ENCODE data around the gene CSNK1E. TPM values are rescaled to one million over a fixed set of nuclear protein-coding genes. Genes with fewer than 3 reads are reported as not detected.

Gene CSNK1E
- total RNA-seq, 4 donors from 2014 or later: 67.9 to 102 (median 91.7) TPM

GRCh38 chr22:38327805-38328204 lies 10.6 kb upstream of the CSNK1E start:
- no peak for TF ChIP-seq POLR2AphosphoS5 (IDR thresholded peaks at IDR 0.05)
- TF ChIP-seq POLR2A (IDR thresholded peaks at IDR 0.05; ENCODE audit: low read depth): no peak
- no peak for TF ChIP-seq CTCF (IDR thresholded peaks at IDR 0.05)
- no peak for TF ChIP-seq EP300 (IDR thresholded peaks at IDR 0.05)
- Histone ChIP-seq H3K9me3 (no peaks in the 10 kb centered on the region), H3K36me3 (no peaks in the 10 kb centered on the region), H3K4me3 (no peak overlapping the region), H3K27ac (replicated peaks in 1 of 4) (no peak overlapping the region), H3K27me3 (peaks cover 0 to 15% (median 0%) of the 10 kb centered on the region in 4 donors), H3K4me1 (no peaks in the 10 kb centered on the region)
- 89% methylated on average over 16 of the region's 16 CpGs for WGBS
- DNase-seq (ENCODE audit: extremely low spot score): no peak
- intact Hi-C loops (cut with DNase I): no loop called here

- no peaks in the 10 kb centered on the region for H3K4me1 ChIP-seq
- H3K27ac ChIP-seq (replicated peaks in 1 of 4): no peak overlapping the region
- H3K36me3 ChIP-seq: no peaks in the 10 kb centered on the region
- no peak overlapping the region for H3K4me3 ChIP-seq
- 94% methylated on average over 7 of the region's 7 CpGs for WGBS
- H3K9me3 ChIP-seq: no peaks in the 10 kb centered on the region
- DNase-seq (ENCODE audit: extremely low spot score): no peak
- TF ChIP-seq POLR2A (IDR thresholded peaks at IDR 0.05; ENCODE audit: low read depth): no peak
- no peak for TF ChIP-seq EP300 (IDR thresholded peaks at IDR 0.05)
- TF ChIP-seq CTCF (IDR thresholded peaks at IDR 0.05): no peak
- TF ChIP-seq POLR2AphosphoS5 (IDR thresholded peaks at IDR 0.05): no peak
- peaks cover 0 to 15% (median 0%) of the 10 kb centered on the region in 4 donors for H3K27me3 ChIP-seq
- intact Hi-C loops (cut with DNase I): no loop called here
Observed at GRCh38 chr22:38327396-38327795, 10.2 kb upstream of the CSNK1E start.

- intact Hi-C loops (cut with DNase I): no loop called here
- DNase-seq (ENCODE audit: extremely low spot score): no peak
- Histone ChIP-seq H3K36me3 (no peaks in the 10 kb centered on the region), H3K27me3 (peaks cover 0 to 9% (median 0%) of the 10 kb centered on the region in 4 donors), H3K4me3 (no peak overlapping the region), H3K27ac (replicated peaks in 1 of 4) (no peak overlapping the region), H3K9me3 (no peaks in the 10 kb centered on the region), H3K4me1 (no peaks in the 10 kb centered on the region)
- 78% methylated on average over 2 of the region's 6 CpGs for WGBS
- TF ChIP-seq POLR2AphosphoS5 (IDR thresholded peaks at IDR 0.05) (no peak), EP300 (IDR thresholded peaks at IDR 0.05) (no peak), CTCF (IDR thresholded peaks at IDR 0.05) (no peak), POLR2A (IDR thresholded peaks at IDR 0.05; ENCODE audit: low read depth) (no peak)
Observed at GRCh38 chr22:38325587-38325986, 8.4 kb upstream of the CSNK1E start.

DNA sequence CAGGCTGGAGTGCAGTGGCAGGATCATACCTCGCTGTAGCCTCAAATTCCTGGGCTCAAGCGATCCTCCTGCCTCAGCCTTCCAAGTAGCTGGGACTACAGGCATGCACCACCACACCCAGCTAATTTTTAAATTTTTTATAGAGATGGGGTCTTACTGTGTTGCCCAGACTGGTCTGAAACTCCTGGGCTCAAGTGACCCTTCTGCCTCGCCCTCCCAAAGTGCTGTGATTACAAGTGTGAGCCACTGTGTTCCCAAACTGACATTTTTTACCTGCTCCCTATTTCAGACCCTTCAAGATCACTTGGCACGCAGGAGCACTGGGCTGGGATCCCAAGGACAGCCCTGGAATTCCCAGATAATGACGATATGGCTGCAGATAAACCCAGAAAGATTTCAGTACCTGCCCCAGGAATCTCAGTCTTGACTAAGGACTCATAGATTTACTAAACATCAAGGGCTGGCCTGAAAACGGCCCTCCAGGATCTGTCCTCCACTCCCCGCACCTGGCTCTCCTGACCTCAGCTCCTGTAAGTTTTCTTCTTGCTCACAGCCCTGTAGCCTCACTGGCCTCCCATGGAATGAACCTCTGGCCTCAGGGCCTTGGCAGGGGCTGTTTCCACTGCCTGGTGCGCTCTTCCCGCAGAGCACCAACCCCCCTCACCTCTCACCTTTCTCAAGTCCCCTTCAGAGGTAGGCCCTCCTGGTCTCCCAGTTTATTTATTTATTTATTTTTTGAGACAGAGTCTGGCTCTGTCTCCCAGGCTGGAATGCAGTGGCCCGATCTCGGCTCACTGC lies 3.6 kb upstream of the CSNK1E start:
- H3K27ac ChIP-seq (replicated peaks in 1 of 4): no peak overlapping the region
- H3K9me3 ChIP-seq: no peaks in the 10 kb centered on the region
- TF ChIP-seq POLR2AphosphoS5 (IDR thresholded peaks at IDR 0.05) (no peak), EP300 (IDR thresholded peaks at IDR 0.05) (no peak), POLR2A (IDR thresholded peaks at IDR 0.05; ENCODE audit: low read depth) (no peak), CTCF (IDR thresholded peaks at IDR 0.05) (no peak)
- no peaks in the 10 kb centered on the region for H3K27me3 ChIP-seq
- no peak for DNase-seq (ENCODE audit: extremely low spot score)
- H3K4me3 ChIP-seq: no peak overlapping the region
- intact Hi-C loops (cut with DNase I): no loop called here
- 95% methylated on average over 10 of the region's 11 CpGs for WGBS
- H3K36me3 ChIP-seq: no peaks in the 10 kb centered on the region
- H3K4me1 ChIP-seq: peaks cover 15 to 19% (median 17%) of the 10 kb centered on the region in 4 donors

Measured in esophagus muscularis mucosa (tissue), 4 donors.